DND-41 (cell line): ENCODE measurements around the gene DLX2.

Experiments
- ATAC-seq: fragments of 200-7000 bp; cut with Tn5 transposase; 3 replicates; pipeline ENCODE4 v1.9.1; 2021; ENCODE audit warnings: low read depth; ENCODE audit not compliant: insufficient read depth
- DNase-seq: peaks from one replicate; pipeline ENCODE4 v3.0.0-alpha.2; 2020
- H2AFZ ChIP-seq: 2 replicates; pipeline ENCODE4 v1.6.0; 2012; ENCODE audit warnings: low read depth, low read length
- H3K27ac ChIP-seq: 2 replicates; pipeline ENCODE4 v1.5.1; 2012; ENCODE audit warnings: low read length, inconsistent platforms
- H3K27me3 ChIP-seq: fragments of 200-600 bp; sonication (generic); 2 replicates; pipeline ENCODE4 v1.6.0; 2012; ENCODE audit warnings: low read length, mild to moderate bottlenecking, inconsistent platforms; ENCODE audit not compliant: insufficient read depth, poor library complexity
- H3K36me3 ChIP-seq: 2 replicates; pipeline ENCODE4 v1.5.1; 2012; ENCODE audit warnings: low read length, inconsistent platforms; ENCODE audit not compliant: insufficient read depth
- H3K4me1 ChIP-seq: 2 replicates; pipeline ENCODE4 v1.5.1; 2012; ENCODE audit warnings: mild to moderate bottlenecking, low read length; ENCODE audit not compliant: insufficient read depth
- H3K4me2 ChIP-seq: 2 replicates; pipeline ENCODE4 v1.6.0; 2012; ENCODE audit warnings: mild to moderate bottlenecking, moderate library complexity, low read length, inconsistent platforms; ENCODE audit not compliant: insufficient read depth
- H3K4me3 ChIP-seq, 2 experiments: fragments of 200-600 bp in 1 of 2; shearing (Covaris generic) in 1 of 2; 2 replicates each; pipeline ENCODE4 v1.5.1; 2012 to 2016; ENCODE audit warnings: inconsistent platforms in 2 of 2, low read length in 2 of 2, mild to moderate bottlenecking in 2 of 2, low read depth in 1 of 2, moderate library complexity in 1 of 2
- H3K79me2 ChIP-seq: 2 replicates; pipeline ENCODE4 v1.6.0; 2012; ENCODE audit warnings: low read length, inconsistent platforms; ENCODE audit not compliant: insufficient read depth
- H3K9ac ChIP-seq: 2 replicates; pipeline ENCODE4 v1.6.0; 2012; ENCODE audit warnings: low read depth, mild to moderate bottlenecking, inconsistent platforms, low read length, moderate library complexity
- H3K9me3 ChIP-seq: 2 replicates; pipeline ENCODE4 v1.5.1; 2012; ENCODE audit warnings: low read length, moderate library complexity, mild to moderate bottlenecking, inconsistent platforms; ENCODE audit not compliant: insufficient read depth, severe bottlenecking
- H4K20me1 ChIP-seq: 2 replicates; pipeline ENCODE4 v1.6.0; 2012; ENCODE audit warnings: low read length; ENCODE audit not compliant: insufficient read depth
- EZH2 ChIP-seq: IDR thresholded peaks from 3 replicates; pipeline ENCODE4 v1.6.1; 2012; ENCODE audit warnings: borderline replicate concordance, low read depth, mild to moderate bottlenecking, moderate library complexity, low read length, inconsistent platforms; ENCODE audit not compliant: severe bottlenecking
- TF ChIP-seq, protein P1 (sequence below): IDR thresholded peaks from 2 replicates; pipeline ENCODE4 v1.5.1; 2012; ENCODE audit warnings: borderline replicate concordance, low read length, moderate library complexity, mild to moderate bottlenecking; ENCODE audit not compliant: poor library complexity, severe bottlenecking; ENCODE audit errors: extremely low read depth

Gene DLX2

DNA sequence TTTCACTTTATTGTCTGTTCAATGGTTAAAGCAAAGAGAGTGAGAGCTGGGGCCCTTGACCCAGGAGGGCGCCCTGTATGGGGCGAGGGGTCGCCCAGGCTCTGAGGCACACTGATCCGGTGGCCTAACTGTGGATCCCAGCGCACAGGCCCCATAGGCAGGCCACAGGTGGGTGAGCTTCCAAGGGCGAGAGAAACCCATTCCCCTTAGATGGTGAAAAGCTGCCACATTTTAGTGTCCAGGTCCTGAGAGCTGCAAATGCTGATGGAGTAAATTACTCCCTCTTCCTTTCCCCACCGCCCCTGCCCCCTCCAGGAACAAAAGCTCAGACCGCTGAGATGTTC lies 5.9 kb upstream of the DLX2 start:
- no peak overlapping the region for H3K4me3 ChIP-seq
- no peak for DNase-seq

GRCh38 chr2:172107690-172108586 lies 5.2 kb upstream of the DLX2 start:
- H3K4me2 ChIP-seq, result no peak overlapping the region
- no peak overlapping the region for H3K4me3 ChIP-seq
- H4K20me1 ChIP-seq, result no peaks in the 10 kb centered on the region
- no peak for ATAC-seq
- H3K9me3 ChIP-seq, result no peaks in the 10 kb centered on the region
- no peaks in the 10 kb centered on the region for H3K27me3 ChIP-seq
- no peaks in the 10 kb centered on the region for H3K36me3 ChIP-seq
- no peak overlapping the region for H3K27ac ChIP-seq
- DNase-seq, result no peak
- TF ChIP-seq EZH2, result no peak
- TF ChIP-seq, protein P1, sequence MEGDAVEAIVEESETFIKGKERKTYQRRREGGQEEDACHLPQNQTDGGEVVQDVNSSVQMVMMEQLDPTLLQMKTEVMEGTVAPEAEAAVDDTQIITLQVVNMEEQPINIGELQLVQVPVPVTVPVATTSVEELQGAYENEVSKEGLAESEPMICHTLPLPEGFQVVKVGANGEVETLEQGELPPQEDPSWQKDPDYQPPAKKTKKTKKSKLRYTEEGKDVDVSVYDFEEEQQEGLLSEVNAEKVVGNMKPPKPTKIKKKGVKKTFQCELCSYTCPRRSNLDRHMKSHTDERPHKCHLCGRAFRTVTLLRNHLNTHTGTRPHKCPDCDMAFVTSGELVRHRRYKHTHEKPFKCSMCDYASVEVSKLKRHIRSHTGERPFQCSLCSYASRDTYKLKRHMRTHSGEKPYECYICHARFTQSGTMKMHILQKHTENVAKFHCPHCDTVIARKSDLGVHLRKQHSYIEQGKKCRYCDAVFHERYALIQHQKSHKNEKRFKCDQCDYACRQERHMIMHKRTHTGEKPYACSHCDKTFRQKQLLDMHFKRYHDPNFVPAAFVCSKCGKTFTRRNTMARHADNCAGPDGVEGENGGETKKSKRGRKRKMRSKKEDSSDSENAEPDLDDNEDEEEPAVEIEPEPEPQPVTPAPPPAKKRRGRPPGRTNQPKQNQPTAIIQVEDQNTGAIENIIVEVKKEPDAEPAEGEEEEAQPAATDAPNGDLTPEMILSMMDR, result no peak
- H2AFZ ChIP-seq, result no peak overlapping the region
- peaks cover 12% of the 10 kb centered on the region for H3K4me1 ChIP-seq
- no peaks in the 10 kb centered on the region for H3K79me2 ChIP-seq
- H3K9ac ChIP-seq, result no peak overlapping the region

More for the DNA sequence above, 5.9 kb upstream of the DLX2 start:
- no peaks in the 10 kb centered on the region for H3K79me2 ChIP-seq
- no peaks in the 10 kb centered on the region for H4K20me1 ChIP-seq
- H2AFZ ChIP-seq, result no peak overlapping the region
- H3K4me2 ChIP-seq, result no peak overlapping the region
- H3K4me1 ChIP-seq, result peaks cover 6% of the 10 kb centered on the region
- no peak for ATAC-seq
- no peak overlapping the region for H3K9ac ChIP-seq
- no peak overlapping the region for H3K27ac ChIP-seq
- TF ChIP-seq, protein P1, result no peak
- TF ChIP-seq EZH2, result no peak
- no peaks in the 10 kb centered on the region for H3K9me3 ChIP-seq
- no peaks in the 10 kb centered on the region for H3K36me3 ChIP-seq
- H3K27me3 ChIP-seq, result no peaks in the 10 kb centered on the region

DNA sequence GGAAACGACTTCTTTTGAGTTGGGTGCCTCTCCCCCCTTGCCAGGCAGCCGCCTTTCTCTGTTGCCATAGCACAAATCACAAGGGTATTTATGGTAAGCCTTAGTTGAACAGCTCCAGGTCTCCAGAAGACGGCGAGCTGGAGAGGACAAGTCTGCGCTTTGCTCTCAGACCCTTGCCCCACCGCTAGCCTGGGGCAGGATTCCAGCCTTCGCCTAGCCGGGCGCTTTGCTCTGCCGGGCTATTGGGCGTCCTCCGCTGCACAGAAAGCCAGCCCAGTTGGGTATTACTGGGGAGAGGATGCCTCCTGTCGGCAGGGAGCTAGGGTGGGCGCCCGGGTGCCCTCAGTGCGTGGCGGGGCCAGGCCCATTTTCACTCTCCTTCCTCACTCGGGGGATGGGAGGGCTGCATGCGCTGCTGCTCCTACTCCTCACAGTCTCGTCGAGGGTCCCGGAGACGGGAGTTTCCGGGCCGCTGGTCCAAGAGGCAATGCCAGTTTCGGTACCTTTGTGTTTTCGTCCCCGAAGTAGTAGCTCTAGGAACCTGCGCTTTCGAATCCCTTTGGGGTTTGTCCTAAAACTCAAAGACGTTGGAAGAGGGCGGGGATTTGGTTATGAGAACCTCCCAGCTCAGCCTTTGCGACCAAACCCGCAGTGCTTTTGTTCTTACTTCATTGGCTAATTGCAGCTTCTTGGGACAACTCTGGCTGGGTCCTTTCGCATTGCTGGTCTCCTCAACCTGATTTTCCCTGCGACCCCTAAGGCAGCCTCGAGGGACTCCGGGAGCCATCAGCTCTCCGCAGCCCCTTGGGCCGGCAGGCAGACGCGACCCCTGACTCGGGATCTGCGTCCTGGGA lies 3.6 kb upstream of the DLX2 start:
- H3K4me2 ChIP-seq, result no peak overlapping the region
- no peak overlapping the region for H2AFZ ChIP-seq

More for the DNA sequence above, 3.6 kb upstream of the DLX2 start:
- DNase-seq (no peak), ATAC-seq (no peak)
- peaks cover 11% of the 10 kb centered on the region for H3K27me3 ChIP-seq
- no peaks in the 10 kb centered on the region for H3K36me3 ChIP-seq
- TF ChIP-seq EZH2, result no peak
- TF ChIP-seq, protein P1, result no peak
- H3K9ac ChIP-seq, result no peak overlapping the region
- no peak overlapping the region for H3K27ac ChIP-seq
- no peak overlapping the region for H3K4me3 ChIP-seq
- no peaks in the 10 kb centered on the region for H3K9me3 ChIP-seq
- H3K79me2 ChIP-seq, result no peaks in the 10 kb centered on the region
- peaks cover 26% of the 10 kb centered on the region for H3K4me1 ChIP-seq
- H4K20me1 ChIP-seq, result 0 out of 2 replicates have a peak, but pooled peaks cover 5% of the 10 kb centered on the region
